NCI-H226 (cell line): Measurements from ENCODE around the gene NBR1.
"Not testable (repeated sequence)": the region's sequence is repeated elsewhere in the genome, so short reads cannot be mapped to it uniquely, and the experiment has no call there.

Experiments used
- DNase-seq: peaks from one replicate; pipeline ENCODE4 v3.0.0-alpha.2; 2015

The NBR1 gene

GRCh38 chr17:43155666-43156065 is 15.3 kb upstream of the NBR1 start:
- DNase-seq: no peak

- DNase-seq: not testable (repeated sequence)
Observed at GRCh38 chr17:43159232-43159631, 11.8 kb upstream of the NBR1 start.

DNA sequence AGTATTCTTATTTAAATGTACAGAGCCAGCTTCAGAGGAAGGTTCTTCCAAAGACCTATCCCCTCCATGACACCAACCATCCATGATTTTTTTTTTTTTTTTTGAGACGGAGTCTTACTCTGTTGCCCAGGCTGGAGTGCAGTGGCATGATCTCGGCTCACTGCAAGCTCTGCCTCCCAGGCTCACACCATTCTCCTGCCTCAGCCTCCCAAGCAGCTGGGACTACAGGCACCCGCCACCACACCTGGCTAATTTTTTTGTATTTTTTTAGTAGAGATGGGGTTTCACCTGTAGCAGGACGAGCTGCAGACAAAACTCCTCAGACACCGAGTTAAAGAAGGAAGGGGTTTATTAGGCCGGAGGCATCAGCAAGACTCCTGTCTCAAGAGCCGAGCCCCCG is 11.1 kb upstream of the NBR1 start:
- not testable (repeated sequence) for DNase-seq

- DNase-seq: not testable (repeated sequence)
Observed at GRCh38 chr17:43165971-43166370, 5.0 kb upstream of the NBR1 start.

- no peak for DNase-seq
Observed at GRCh38 chr17:43169561-43170139, 1.4 kb upstream of the NBR1 start.

- DNase-seq: peak; percentile 95
Observed at GRCh38 chr17:43170140-43170765, 761 bp upstream of the NBR1 start.

DNA sequence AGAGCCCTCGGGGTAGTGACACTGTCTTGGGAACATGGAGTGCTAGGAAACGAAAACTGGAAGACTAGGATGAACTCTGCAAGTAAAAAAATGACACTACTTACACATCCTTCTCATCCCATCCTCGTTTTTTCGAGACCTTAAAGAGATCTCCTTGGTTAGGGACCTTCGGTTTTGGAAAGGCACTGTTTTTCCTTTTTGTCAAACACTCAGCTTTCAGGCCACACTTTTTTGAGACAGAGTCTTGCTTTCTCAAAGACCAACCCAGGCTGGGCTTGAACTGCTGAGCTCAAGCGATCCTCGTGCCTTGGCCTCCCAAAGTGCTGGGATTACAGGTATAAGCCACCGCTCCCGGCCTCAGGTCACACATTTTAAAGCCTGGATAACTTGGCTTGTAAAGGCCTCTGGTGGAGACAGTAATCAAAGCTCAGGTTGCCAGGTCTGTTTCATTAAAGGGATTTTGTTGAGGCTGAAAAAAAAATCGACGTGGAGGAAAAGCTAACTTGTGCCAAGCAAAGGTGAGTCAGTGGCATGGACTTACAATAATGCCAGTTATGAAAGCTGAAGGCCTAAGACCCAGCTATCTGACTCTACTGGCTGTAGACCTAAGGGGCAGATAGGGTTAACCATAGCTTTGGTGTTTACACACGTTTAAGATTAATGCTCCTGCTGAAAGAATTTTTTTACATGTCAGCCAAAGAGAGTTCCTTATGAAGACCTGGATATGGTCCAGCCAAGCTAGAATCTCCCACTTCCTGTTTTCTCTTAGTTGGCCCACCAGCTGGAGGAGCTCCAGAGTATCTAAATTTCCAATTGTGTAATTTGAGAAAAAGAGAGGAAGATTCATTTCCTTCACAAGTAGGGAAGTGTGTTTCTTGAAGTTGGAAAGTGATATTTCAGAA is 823 bp downstream of the NBR1 start:
- DNase-seq: peak; percentile 99

- DNase-seq: no peak
Observed at GRCh38 chr17:43175213-43176118, 4.5 kb downstream of the NBR1 start.

DNA sequence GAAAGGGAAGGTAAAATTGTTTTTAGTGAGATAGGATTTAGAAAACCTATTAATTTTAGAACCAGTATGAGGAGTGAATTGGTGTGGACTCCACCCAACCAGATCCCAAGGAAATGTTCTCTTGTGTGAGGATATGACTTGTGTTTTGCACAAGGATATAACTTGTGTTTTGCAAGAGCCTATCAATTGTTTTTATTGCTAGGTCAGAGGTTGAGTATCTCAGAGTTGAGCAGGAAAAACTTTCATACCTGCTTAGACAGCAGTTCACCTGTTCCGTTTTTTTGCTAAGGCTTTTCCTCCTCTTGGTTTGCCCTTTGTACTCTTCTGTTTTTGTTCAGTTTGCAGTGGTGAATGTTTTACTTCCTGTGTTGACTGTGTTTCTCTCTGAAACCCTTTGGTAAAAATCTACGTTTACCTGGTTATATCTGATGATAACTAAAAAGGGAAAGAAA is 5.1 kb downstream of the NBR1 start:
- no peak for DNase-seq

DNA sequence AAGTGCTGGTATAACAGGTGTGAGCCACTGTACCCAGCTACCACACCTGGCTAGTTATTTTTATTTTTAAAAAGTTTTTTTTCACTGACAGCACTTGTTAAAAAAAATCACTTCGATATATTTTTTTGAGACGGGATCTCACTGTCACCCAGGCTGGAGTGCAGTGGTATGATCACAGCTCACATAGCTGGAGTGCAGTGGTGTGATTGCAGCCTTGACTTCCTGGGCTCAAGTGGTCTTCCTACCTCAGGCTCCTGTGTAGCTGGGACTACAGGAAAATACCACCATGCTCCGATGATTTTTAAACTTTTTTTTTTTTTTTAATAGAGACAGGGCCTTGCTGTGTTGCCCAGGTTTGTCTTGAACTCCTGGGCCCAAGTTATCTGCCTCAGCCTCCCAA is 12.9 kb downstream of the NBR1 start:
- DNase-seq: no peak

DNA sequence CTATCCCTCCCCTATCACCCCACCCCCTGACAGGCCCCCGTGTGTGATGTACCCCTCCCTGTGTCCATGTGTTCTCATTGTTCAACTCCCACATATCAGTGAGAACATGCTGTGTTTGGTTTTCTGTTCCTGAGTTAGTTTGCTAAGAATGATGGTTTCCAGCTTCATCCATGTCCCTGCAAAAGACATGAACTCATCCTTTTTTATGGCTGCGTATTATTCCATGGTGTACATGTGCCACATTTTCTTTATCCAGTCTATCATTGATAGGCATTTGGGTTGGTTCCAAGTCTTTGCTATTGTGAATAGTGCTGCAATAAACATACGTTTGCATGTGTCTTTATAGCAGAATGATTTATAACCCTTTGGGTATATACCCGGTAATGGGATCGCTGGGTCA is 15.6 kb downstream of the NBR1 start:
- not testable (repeated sequence) for DNase-seq

DNA sequence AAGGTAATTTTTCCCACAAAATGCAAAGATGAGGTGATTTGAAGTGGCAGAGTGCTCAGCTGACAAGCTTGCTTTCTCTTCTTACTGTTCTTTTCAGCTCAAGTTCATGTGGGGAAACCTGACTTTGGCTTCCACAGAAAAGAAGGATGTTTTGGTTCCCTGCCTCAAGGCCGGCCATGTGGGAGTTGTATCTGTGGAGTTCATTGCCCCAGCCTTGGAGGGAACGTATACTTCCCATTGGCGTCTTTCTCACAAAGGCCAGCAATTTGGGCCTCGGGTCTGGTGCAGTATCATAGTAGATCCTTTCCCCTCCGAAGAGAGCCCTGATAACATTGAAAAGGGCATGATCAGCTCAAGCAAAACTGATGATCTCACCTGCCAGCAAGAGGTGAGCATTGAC is 22.2 kb downstream of the NBR1 start:
- DNase-seq: no peak

DNA sequence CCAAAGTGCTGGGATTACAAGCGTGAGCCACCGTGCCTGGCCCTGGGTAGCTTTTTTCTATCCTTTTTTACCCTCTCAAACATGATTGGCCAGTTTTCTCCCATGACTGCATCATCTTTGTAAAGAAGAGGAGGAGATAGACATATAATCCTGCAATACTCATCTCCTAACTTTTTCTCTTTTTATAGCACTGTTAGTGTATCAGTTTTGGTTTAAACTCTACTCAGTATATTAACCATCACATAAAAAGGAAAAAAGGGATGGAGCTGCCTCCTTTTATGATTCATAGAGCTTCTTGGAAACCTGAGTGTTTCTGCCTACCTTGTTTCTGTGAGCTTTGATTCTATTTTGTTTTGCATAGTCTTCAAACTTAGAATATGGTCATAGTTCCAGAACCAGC is 28.6 kb downstream of the NBR1 start:
- DNase-seq: no peak

DNA sequence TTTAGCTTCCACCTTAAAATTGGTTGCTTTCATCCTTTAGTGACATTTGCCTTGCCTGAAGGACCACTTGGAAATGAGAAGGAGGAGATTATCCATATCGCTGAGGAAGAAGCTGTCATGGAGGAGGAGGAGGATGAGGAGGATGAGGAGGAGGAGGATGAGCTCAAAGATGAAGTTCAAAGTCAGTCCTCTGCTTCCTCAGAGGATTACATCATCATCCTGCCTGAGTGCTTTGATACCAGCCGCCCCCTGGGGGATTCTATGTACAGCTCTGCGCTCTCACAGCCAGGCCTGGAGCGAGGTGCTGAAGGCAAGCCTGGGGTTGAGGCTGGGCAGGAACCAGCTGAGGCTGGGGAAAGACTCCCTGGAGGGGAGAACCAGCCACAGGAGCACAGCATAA is 29.1 kb downstream of the NBR1 start:
- no peak for DNase-seq

- DNase-seq: not testable (repeated sequence)
Observed at GRCh38 chr17:43203013-43203412, 32.0 kb downstream of the NBR1 start.

DNA sequence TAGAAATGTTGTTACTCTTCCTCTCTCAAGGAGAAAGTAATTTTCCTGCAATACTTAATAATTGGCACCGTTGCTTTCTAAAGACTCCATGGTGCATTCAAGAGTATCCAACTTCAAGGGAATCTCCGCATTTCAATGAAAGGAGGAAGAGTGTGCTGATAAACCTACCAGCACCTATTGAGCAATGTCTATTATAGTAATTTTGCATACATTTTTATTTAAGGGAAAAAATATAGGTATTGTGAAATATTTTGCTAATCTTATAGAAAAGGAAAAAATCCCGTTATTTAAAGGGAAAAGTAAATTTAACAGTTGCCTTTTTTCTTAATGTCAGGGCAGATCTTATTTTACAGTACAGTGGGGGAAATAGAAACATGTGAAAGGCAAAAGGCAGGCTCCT is 39.6 kb downstream of the NBR1 start:
- no peak for DNase-seq

DNA sequence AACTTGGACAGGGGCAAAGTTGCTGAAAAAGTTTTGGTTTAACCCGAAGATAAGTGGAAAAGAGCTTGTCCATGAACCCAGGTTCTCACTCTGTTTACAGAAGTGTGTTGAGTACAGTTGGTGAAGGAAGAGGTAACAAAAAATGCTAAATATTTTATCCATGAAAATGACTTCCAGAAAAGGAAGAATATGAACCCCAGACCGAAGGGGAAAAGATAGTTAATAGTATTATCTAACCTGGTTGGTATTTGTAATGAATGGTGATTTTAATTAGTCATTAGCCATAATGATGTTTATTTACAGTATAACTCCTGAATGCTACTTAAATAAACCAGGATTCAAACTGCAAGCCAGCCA is 40.1 kb downstream of the NBR1 start:
- no peak for DNase-seq

DNA sequence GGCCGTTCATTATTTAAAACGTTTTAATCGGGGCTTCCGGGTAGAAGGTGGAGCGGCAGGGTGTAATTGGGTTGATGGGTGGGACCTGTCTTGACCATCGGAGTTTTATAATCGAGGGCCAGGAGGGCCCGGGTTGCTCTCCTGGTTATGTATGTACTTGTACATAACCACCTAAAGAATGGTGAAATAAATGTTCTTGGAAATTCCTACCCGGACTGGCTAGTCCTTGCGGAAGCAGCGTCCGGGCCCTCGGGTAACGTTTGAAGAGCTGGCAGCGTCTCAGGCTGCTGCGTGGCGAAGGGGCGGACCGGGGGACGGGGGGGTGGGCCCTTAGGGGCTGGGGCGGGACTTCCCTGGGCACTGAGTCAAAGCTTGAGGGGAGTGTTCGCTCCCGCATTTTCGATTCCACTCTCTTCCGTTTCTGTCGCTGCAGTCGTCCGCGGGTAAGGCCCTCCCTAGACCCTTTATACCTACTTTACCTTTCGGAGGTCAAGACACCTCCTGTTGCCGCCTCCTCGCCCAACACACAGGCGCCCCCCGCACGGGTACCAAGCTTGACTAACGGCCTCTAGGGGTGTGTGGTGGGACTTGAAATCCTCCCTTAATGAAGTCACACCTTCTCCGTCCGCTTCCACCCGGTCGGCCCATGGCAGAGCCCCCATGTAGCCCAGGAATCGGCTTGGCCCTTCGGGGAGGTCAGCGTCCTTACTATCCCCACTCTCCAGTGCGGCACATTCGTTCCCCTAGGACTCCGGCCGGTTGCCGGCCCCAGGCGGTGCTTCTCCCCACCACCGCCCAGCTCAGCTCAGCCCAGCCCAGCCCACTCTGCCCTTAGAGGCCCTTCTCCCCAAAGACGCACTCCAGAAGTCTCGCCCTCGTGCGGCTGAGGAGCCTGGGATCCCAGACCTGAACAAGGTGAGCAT is 40.7 kb downstream of the NBR1 start, which contains the start of gene TMEM106A:
Gene TMEM106A (plus strand): TSS at position 396 of the 923 bp plus-strand sequence. CDS start 1,167 bp downstream, outside the sequence.
- DNase-seq: peak; percentile 74

GRCh38 chr17:43212641-43213490 is 41.9 kb downstream of the NBR1 start:
- DNase-seq: no peak

- no peak for DNase-seq
Observed at GRCh38 chr17:43213545-43213944, 42.5 kb downstream of the NBR1 start.

GRCh38 chr17:43215341-43215740 is 44.3 kb downstream of the NBR1 start:
- no peak for DNase-seq
